ENCODE results near the gene TSNAXIP1.

TSNAXIP1 gene

DNA sequence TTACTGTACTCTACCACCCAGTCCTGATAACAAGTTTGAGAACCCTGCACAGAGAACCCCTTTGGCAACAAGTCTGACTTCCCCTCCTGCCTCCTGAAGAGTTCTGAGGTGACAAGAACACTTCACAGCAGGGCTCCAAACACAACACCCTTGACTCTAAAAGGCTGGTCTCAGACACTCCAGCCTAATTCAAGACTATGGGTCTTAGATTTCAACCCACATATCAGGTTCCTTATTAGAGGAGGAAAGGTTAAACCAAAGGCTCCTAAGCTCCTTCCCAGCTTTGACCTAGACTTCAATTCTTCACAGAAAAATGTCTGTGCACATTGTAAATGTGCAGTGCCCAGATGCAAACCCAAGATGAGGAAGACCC is 23.4 kb upstream of the TSNAXIP1 start:
- no peak for DNase-seq (ENCODE audit: low spot score)

- DNase-seq (ENCODE audit: low spot score) = no peak
Measured at GRCh38 chr16:67786491-67786890, 20.2 kb upstream of the TSNAXIP1 start.

GRCh38 chr16:67790071-67790470 is 16.6 kb upstream of the TSNAXIP1 start:
- DNase-seq (ENCODE audit: low spot score) = no peak

GRCh38 chr16:67796099-67796718 is 10.5 kb upstream of the TSNAXIP1 start:
- no peak for DNase-seq (ENCODE audit: low spot score)

DNA sequence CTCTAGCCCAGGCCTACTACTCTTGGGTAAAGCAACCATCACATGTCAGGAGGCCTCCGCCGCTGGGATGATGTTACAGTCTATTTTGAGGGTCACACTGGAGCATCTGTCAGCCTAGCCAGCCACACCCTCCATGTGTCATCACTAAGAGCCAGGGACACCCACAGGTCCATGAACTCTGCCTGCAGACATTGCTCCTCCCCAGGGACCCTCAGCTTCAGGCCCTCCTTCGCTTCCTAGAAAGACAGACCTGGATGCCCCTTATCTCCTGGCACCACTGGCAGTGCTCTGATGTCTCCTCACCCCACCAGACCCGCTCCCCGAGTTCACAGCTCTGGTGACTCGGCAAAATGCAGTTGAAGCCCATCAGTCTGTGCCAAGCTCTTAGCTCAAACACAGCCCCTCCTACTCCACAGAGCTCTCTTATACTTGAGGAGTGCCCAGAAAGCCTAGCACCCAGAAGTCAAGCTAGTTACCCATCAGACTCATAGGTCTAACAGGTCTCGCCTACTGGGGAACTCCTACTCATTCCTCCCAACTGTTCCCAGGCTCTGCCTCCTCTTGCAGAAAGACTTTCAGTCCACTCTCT is 6.3 kb upstream of the TSNAXIP1 start:
- DNase-seq (ENCODE audit: low spot score) = peak; percentile 58

DNA sequence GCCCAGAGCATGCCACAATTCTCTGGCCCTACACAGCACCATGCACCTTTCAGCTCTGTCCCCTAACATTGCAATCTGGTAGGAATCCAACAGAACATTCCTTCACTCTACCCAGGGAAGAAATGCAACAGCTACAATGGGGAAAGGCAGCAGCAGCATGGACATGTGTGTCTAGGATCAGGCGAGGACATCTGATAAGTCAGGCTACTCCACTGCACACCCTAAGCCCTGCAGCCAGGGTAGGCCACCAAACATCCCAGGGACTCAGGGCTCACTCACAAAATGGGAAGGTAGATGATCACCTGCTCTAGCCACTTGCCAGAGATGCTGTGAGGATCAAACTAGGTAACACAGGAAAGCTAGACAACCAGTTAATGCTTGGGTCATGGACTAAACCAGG is 5.4 kb upstream of the TSNAXIP1 start:
- DNase-seq (ENCODE audit: low spot score) = no peak

GRCh38 chr16:67801883-67802282 is 4.8 kb upstream of the TSNAXIP1 start:
- no peak for DNase-seq (ENCODE audit: low spot score)

- no peak for DNase-seq (ENCODE audit: low spot score)
Measured at GRCh38 chr16:67803894-67804293, 2.8 kb upstream of the TSNAXIP1 start.

DNA sequence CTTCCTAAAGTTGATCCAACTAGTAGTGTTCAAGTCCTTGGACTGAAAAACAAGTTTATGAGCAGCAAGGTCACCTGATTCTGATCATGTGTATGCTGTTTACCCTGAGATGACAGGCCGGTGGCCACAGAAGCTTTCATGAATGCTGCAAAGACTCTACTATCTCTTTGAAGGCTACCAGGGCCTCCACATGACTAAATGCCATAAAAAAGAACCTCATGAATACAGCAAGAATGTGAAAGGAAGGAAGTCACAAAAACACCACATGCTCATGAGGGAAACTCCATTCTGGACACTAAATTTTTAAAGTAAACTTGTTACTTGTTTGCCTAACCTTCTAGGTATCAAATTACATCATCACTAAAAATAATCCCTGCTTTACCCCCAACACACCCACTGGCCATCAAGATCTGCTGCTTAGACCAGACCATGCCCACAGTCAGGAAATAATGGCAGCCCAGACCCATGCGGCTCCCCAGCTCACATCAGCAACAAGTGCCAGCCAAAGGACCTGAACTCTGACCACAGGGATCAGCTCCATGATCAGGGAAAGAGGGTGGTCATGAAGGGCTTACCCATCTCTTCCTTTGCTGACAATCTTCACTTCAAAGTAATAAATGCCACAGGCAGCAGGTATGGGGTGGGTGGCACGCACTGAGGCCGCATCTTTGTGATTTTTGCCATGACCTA is 1.7 kb upstream of the TSNAXIP1 start:
- DNase-seq (ENCODE audit: low spot score) = no peak

- no peak for DNase-seq (ENCODE audit: low spot score)
Measured at GRCh38 chr16:67805718-67806427, 816 bp upstream of the TSNAXIP1 start.

DNA sequence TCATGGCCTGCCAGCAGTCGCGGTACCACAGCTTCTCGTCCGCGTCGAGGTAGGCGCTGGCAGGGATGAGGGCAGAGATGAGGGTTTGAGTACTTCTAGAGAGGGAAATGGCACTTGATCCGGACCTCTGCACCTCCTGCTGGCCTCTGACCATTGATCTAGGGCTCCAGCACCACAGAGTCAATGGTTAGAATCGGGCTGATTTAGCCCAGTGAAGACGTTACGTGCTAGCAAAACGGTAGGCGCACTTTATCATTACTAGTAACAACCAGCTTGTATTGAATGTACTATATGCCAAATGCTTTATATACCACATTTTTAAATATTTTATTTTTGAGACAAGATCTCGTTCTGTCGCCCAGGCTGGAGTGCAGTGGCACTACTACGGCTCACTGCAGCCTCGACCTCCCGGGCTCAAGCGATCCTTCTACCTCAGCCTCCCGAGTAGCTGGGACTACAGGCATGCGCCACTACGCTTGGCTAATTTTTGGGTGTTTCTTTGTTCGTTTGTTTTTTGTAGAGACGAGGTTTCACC is 526 bp downstream of the TSNAXIP1 start:
- DNase-seq (ENCODE audit: low spot score) = no peak

DNA sequence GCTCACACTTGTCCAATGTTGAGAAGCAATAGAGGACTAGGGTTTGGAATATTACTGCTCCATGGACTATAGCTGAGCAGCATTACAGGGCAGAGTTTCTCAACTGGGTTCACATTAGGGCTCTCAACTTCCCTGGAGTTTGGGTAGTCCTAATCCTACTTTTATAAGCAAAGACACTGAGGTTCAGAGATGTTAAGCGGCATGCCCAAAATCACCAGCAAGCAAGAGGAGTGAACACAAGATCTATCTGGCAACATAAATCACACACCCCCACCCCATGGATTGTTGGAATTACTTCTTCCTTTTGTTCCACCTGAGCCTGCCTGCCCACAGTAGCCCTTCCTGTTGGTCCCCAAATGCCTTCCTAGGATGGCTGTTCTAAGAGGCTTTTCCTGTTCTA is 5.2 kb downstream of the TSNAXIP1 start:
- no peak for DNase-seq (ENCODE audit: low spot score)

DNA sequence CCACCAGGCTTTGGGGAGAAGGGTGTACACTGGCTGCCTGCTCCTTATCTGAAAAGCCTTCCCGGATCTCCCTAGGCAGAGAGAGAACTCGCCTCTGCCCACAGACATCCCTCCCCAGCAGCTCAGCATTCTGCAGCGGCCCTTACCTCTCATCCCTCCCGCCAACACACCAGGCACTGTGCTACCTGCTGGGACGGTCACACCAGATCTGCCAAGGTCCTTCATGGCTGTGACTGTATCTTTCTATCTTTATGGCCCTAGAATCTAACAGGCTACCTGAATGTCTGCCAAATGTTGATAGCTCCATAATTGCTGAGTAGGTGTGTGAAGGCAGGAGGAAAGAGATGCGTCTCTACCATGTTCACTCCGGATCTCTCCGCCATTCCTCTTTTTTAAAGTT is 7.9 kb downstream of the TSNAXIP1 start:
- DNase-seq (ENCODE audit: low spot score) = no peak

- no peak for DNase-seq (ENCODE audit: low spot score)
Measured at GRCh38 chr16:67820608-67821259, 14.0 kb downstream of the TSNAXIP1 start.

GRCh38 chr16:67822511-67822910 is 15.8 kb downstream of the TSNAXIP1 start:
- DNase-seq (ENCODE audit: low spot score) = peak; percentile 24

DNA sequence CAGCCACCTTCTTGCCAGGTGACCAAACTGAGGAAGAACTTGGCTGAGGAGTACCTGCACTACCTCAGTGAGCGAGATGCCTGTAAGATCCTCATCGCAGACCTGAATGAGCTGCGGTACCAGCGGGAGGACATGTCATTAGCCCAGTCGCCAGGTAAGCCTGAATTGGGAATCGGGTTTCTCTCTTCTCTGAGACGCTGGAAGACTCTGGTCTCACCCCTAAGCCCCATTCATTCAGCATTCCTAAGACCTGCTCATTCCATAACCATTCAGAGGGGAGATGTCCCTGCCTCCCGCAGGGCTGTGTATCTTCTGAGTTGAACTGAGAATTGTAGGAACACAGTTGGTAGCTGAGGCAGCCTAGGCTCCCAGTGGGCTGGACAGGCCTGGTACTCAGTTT is 18.4 kb downstream of the TSNAXIP1 start:
- no peak for DNase-seq (ENCODE audit: low spot score)

GRCh38 chr16:67825906-67826305 is 19.2 kb downstream of the TSNAXIP1 start:
- no peak for DNase-seq (ENCODE audit: low spot score)

DNA sequence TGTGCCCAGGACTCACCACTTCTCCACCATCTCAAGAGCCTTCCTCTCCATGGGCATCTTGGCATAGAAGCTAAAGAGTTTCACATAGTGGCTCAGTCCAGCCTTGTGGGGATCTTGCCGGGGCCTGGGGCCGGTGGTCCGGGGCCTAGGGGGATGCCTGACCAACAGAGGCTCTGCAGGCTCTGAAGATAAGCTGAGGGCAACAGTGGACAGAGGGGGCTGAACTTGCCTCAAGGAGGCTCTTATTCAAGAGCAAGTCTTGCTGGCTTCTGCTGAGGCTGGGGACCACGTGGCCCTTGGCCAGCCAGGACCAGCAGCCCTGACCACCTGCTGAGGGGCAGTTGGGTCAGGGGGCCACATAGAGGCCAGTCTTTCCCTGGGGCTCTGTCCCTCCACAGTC is 22.0 kb downstream of the TSNAXIP1 start:
- DNase-seq (ENCODE audit: low spot score) = no peak

GRCh38 chr16:67833030-67833414 is 26.3 kb downstream of the TSNAXIP1 start:
- peak; percentile 89 for DNase-seq (ENCODE audit: low spot score)

DNA sequence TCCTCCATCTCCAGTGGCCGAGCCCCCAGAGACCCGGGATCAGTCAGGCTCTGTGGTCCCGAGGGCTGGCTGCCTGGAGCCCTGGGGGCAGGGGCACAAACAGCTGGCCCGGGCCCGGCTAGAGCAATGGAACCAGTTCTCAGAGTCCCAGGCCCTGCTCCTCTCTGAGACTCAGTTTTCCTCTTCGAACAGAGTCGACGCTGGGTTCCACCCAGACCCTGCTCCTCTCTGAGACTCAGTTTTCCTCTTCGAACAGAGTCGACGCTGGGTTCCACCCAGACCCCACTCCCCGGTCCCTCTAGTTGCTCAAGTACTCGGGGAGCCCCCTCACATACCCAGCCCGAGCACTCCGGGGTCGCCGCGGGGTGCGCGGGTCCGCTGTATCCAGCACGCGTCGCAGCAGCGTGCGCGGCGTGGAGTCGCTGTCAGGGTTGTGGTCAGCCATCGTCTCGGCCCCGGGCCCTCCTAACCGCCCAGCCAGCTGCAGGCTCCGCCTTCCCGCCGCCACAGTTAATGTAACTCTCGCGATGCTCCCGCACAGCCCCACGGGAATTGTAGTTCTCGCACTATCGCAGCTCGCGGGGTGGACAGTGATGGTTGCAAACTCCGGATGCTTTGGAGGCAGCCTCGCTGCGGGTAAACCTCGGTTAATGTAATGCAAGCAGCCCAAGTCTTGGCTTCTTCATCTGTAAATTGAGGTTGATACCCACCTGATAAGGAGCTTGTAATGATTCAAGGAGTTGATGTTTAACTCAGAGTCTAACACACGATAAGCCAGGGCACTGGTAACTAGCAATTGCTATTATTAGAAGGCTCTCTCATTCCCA is 26.9 kb downstream of the TSNAXIP1 start:
- DNase-seq (ENCODE audit: low spot score) = peak; percentile 96

DNA sequence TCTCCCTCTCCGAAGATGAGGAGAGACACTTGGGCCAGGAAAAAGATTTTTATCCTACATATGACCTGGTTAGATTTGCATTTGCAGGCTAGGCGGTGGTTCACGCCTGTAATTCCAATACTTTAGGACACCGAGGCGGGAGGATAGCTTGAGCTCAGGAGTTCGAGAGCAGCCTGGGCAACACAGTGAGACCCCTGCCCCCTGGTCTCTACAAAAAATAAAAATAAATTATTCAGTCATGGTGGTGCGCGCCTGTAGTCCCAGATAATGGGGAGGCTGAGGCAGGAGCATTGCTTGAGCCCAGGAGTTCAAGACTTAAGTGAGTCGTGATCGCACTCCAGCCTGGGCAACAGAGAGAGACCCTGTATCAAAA is 27.5 kb downstream of the TSNAXIP1 start:
- no peak for DNase-seq (ENCODE audit: low spot score)
